Tibial nerve (tissue), 3 donors: ENCODE results near the gene FGGY.

Experiments
- POLR2A ChIP-seq, 2 donors: fragments of 450-650 bp; IDR thresholded peaks; one replicate each; pipeline ENCODE4 v1.6.1; 2017; ENCODE audit warnings: antibody characterized with exemption in 2 of 2, mild to moderate bottlenecking in 2 of 2, moderate library complexity in 2 of 2
- TF ChIP-seq, protein P1 (sequence below), 5 experiments: fragments of 200-600 bp in 3 of 5; fragments of 450-650 bp in 2 of 5; sonication (generic) in 3 of 5; IDR thresholded peaks; one replicate each; pipeline ENCODE4 v1.5.1; 2016 to 2019; ENCODE audit warnings: antibody characterized with exemption in 5 of 5, mild to moderate bottlenecking in 3 of 5, moderate library complexity in 2 of 5

DNA sequence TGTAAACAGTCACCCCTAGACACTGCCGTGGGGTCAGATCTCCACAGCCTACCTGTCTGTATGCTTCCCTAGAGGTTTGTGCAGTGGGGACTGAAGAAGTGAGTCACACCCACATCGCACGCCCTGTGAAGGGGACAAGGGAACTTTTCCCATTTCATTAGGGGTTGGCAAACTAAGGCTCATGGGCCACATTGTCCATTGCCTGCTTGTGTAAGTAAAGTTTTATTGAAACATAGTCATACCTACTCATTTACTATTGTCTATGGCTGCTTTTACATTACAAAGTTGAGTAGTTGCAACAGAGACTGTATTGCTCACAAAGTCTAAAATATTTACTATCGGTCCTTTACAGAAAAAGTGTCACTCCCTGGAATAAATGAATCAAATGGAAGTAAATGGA is 2.5 kb upstream of the FGGY start:
- TF ChIP-seq, protein P1, sequence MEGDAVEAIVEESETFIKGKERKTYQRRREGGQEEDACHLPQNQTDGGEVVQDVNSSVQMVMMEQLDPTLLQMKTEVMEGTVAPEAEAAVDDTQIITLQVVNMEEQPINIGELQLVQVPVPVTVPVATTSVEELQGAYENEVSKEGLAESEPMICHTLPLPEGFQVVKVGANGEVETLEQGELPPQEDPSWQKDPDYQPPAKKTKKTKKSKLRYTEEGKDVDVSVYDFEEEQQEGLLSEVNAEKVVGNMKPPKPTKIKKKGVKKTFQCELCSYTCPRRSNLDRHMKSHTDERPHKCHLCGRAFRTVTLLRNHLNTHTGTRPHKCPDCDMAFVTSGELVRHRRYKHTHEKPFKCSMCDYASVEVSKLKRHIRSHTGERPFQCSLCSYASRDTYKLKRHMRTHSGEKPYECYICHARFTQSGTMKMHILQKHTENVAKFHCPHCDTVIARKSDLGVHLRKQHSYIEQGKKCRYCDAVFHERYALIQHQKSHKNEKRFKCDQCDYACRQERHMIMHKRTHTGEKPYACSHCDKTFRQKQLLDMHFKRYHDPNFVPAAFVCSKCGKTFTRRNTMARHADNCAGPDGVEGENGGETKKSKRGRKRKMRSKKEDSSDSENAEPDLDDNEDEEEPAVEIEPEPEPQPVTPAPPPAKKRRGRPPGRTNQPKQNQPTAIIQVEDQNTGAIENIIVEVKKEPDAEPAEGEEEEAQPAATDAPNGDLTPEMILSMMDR (IDR thresholded peaks at IDR 0.05): no peak
- no peak for TF ChIP-seq POLR2A (IDR thresholded peaks at IDR 0.05)
